HG03342 (cell line): ENCODE measurements around the gene RANBP3.

Experiments used
- ATAC-seq: cut with Tn5 transposase; IDR thresholded peaks from one replicate; pipeline ENCODE4 v1.9.1; 2021; ENCODE audit warnings: mild to moderate bottlenecking, moderate library complexity; ENCODE audit not compliant: unreplicated experiment

Gene RANBP3

DNA sequence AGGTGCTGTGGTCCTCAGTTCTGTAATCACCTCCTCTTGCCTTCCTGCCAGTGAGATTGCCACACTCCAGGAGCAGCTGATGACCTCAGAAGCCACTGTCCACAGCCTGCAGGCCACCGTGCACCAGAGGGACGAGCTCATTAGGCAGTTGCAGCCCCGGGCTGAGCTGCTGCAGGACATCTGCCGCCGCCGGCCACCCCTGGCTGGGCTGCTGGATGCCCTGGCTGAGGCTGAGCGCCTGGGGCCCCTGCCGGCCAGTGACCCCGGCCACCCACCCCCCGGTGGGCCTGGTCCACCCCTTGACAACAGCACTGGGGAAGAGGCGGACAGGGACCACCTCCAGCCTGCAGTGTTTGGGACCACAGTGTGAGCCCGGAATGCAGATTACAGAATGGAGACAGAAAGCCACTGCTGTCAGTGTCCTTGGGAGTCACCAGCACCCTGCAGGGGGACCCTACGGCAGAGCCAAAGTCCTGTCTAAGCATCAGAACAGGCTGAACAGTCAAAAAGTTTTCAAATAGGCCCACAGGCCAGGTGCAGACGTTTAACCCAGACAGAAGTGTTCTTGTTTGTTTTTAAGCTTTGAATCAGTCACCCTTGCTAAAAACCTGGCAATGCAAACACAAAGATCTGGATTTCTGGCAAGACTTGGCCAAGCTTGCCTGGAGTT lies 69.0 kb downstream of the RANBP3 start:
- ATAC-seq = no peak

DNA sequence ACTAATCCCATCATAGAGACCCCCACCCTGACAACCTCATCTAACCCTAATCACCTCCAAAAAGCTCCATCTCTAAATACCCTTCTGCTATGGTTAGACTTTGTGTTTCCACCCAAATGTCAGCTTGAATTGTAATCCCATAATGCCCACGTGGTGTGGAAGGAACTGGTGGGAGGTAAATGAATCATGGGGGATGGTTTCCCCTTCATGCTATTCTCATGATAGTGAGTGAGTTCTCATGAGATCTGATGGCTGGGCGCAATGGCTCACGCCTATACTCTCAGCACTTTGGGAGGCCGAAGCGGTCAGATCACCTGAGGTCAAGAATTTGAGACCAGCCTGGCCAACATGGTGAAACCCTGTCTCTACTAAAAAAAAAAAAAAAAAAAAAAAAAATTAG lies 70.7 kb downstream of the RANBP3 start:
- ATAC-seq = no peak

DNA sequence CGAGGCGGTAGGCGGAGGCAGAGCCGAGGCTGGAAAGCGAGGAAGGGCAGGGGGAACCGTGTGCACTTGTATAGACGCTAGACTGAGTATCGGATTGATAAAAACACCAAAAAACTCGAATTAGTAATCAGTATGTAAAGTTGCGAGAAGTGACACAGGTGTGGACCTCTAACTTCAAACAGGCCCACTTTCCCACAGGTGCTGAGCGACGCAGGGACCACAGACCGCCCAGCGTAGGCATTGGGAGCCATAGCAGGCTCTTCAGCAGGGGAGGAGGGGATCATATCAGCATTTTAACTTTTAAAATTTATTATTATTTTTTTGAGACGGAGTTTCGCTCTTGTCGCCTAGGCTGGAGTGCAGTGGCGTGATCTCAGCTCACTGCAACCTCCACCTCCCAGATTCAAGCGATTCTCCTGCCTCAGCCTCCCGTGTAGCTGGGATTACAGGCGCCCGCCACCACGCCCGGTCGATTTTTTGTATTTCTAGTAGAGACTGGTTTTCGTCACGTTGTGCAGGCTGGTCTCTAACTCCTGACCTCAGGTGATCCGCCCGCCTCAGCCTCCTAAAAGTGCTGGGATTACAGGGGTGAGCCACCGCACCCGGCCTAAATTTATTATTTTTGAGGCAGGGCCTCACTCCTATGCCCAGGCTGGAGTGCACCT lies 72.7 kb downstream of the RANBP3 start:
- no peak for ATAC-seq

- ATAC-seq = peak; percentile 74
Measured at GRCh38 chr19:5904352-5905113, 73.4 kb downstream of the RANBP3 start, which contains the start of gene VMAC. VMAC (plus strand) TSS chr19:5904872; CDS start chr19:5904891, 19 bp downstream.

- ATAC-seq = peak; percentile 30
Measured at GRCh38 chr19:5903624-5904351, 74.2 kb downstream of the RANBP3 start, which contains the start of gene NDUFA11. NDUFA11 (minus strand) TSS chr19:5903790; CDS start chr19:5903708, 82 bp downstream.

DNA sequence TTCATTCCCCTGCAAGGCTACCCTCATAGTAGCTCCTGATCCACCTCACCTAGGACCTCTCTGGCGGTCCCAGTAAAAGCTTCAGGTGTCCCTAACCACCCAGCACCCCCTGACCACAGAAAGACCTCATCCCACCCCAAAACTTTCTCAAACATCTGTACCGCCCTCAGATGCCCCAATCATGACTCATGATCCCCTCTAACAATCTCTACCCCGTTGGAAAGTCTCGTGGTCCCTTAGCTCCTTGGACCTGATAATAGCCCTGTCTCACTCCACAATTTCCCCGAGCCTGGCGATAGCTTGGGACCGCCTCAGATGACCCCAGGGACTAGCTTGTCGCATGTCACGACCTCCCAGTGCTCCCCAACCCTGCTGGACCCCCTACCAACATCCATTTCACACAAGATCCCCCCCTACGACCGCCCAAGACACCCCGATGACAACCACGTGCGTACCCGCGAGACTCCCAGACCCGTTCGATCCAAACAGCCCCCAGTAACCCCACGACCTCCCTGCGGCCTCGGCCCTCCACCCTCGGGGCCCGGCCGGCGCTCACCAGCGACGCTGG lies 74.8 kb downstream of the RANBP3 start:
- ATAC-seq = no peak

GRCh38 chr19:5900976-5901375 lies 77.0 kb downstream of the RANBP3 start:
- ATAC-seq = no peak

- no peak for ATAC-seq
Measured at GRCh38 chr19:5899728-5900526, 78.0 kb downstream of the RANBP3 start.

DNA sequence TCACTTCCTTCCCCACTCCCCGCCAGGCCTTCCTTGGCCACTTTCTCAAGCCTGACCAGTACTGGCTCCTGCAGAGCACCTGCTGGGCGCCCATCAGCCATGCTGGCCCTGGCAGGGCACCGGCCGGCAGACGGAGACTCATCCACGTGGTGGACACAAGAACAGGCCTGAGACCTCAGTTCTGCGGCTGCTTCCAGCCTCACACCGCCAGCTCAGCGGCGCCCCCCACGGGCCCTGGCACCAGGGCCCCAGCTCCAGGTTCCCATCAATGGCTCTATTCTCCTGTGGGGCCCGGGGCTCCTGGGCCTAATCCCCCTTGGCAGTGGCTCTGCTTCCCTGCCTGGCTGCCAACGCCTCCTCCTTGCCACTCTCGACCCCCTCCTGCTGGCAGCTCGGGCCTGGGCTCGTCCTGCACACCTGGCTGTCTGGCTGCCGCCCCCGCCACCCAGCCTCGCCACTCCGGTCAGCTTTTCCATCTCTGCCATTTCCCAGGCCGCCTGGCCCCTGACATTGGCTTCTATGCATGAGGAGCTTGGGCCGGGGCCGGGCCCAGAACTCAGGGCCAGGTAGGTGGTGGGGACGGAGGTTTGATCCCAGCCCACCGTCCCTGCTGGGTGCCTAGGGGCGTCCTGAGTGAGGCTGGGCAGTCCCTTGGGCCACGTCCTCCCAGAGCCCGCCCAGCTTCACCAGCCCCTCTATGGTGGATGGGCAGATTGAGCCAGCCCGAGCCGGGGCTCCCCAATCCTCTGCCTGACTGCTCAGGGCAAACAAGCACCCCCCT lies 80.6 kb downstream of the RANBP3 start:
- no peak for ATAC-seq

GRCh38 chr19:5896365-5897076 lies 81.4 kb downstream of the RANBP3 start:
- no peak for ATAC-seq

- ATAC-seq = no peak
Measured at GRCh38 chr19:5895890-5896289, 82.0 kb downstream of the RANBP3 start.

- ATAC-seq = no peak
Measured at GRCh38 chr19:5895409-5895808, 82.5 kb downstream of the RANBP3 start.

DNA sequence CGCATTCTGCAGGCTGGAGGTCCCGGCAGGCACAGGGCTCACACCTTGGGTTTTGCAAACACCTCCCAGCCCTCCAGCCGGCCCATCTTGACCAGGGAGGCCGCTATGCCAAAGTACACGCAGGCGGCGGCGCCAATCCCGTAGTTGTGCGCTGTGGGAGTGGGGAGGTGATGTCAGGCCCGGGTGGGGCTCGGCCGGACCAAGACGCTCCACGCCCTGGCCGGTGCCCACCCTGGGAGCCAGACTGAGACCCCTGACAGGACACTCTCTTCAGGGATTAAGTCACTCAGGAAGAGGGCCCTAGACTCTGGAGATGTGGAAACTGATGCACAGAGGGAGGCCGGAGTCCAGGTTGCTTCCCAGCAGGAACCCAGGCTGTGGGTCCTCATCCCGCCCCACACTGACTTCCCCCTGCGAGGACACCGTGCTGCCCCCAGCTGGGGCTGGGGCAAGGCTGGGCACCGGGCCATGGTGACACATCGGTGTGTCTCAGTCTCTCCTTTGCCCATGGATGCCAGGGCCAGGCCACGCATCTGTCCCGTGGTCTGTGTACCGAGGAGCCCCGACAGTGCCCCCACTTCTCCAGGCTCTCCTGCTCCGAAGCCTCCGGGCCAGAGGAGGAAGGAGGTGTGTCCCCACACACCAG lies 83.1 kb downstream of the RANBP3 start:
- ATAC-seq = no peak

GRCh38 chr19:5893907-5894703 lies 83.8 kb downstream of the RANBP3 start:
- ATAC-seq = no peak

DNA sequence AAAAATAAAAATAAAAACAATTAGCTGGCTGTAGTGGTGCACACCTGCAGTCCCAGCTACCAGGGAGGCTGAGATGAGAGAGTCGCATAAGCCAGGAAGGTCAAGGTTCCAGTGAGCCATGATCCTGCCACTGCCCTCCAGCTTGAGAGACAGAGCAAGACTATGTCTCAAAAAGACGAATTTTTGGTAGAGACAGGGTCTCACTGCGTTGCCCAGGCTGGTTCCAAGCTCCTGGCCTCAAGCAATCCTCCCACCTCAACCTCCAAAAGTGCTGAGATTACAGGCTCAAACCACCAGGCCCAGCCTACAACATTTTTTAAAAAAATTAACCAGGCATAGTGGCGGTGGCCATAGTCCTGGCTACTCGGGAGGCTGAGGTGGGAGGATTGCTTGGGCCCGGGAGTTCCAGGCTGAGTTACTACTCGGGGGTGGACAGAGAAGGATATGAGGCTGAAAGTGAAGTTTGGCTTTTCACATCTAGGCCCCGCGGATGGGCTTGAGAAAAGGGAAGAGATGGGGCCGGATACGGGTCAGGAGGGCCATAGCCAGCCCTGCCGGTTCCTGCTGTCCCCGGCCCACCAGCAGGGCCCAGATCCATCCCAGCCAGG lies 84.5 kb downstream of the RANBP3 start:
- ATAC-seq = no peak

DNA sequence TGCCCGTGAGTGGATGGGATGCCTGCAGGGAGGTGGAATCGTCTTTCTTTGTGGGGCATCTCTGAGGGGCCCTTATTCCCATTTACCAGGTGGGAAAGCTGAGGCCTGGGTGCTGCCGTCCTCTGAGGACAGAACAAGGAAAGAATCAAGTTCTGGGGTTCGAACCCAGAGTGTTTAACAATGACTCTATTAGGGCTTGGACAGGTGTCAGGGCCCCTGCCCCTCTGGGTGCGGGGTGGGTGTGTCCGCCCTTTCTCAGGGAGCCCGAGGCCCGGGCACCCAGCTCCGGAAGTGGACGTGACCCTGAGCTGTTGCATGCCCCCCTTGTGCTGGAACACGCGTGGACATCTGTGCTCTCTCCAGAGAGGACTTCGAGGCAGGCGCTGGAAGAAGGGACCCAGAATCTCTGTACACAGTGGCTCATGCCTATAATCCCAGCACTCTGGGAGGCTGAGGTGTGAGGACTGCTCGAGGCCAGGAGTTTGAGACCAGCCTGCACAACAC lies 85.1 kb downstream of the RANBP3 start:
- no peak for ATAC-seq
